Measurements from ENCODE around the gene NDUFB6. TPM values are rescaled to one million over a fixed set of nuclear protein-coding genes. Genes with fewer than 3 reads are reported as not detected.

NDUFB6 gene
- total RNA-seq, 1 donor from 2014 or later = 28.0 TPM

DNA sequence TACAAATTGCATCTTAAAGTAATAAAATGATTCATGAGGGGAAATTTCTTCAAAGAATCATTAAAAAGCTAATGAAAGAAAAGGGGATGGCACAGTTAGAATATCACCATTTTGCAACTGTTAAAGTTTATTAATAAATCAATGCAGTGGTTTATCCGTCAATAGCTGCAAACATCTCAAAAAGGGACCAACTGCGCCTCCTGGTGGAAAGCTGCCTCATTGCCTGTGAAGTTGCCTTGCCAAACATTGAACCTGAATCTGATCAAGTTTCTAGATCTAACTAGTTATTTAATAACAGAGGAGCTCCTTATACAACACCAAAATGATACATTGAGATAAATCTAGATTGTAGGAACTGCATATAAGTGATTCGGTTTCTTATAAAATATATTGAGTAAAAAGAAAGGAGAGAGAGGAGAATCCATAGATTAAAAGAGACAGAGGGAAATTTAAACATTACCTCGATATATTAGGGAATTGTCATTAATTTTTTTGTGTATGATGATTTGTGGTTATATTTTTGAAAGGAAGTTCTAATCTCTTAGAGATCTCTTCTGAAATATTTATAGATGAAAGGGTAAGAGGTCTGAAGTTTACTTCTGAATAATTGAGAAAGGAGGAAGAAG is 6.9 kb upstream of the NDUFB6 start:
- no peaks in the 10 kb centered on the region for H3K9me3 ChIP-seq
- TF ChIP-seq POLR2A (IDR thresholded peaks at IDR 0.05) (no peak), POLR2AphosphoS5 (IDR thresholded peaks at IDR 0.05; ENCODE audit: insufficient read depth in 1 of 2, low read depth in 1 of 2) (peak in 1 of 2 donors; percentile 10)
- TF ChIP-seq, protein P1, sequence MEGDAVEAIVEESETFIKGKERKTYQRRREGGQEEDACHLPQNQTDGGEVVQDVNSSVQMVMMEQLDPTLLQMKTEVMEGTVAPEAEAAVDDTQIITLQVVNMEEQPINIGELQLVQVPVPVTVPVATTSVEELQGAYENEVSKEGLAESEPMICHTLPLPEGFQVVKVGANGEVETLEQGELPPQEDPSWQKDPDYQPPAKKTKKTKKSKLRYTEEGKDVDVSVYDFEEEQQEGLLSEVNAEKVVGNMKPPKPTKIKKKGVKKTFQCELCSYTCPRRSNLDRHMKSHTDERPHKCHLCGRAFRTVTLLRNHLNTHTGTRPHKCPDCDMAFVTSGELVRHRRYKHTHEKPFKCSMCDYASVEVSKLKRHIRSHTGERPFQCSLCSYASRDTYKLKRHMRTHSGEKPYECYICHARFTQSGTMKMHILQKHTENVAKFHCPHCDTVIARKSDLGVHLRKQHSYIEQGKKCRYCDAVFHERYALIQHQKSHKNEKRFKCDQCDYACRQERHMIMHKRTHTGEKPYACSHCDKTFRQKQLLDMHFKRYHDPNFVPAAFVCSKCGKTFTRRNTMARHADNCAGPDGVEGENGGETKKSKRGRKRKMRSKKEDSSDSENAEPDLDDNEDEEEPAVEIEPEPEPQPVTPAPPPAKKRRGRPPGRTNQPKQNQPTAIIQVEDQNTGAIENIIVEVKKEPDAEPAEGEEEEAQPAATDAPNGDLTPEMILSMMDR (IDR thresholded peaks at IDR 0.05) = peak; percentile 87 to 93 (median 88)
- H3K27ac ChIP-seq = no peak overlapping the region
- H3K27me3 ChIP-seq = no peaks in the 10 kb centered on the region
- intact Hi-C loops (cut with DNase I) = loop anchor here (5.0 to 10.0 kb wide), 2 partner anchors 208 to 415 kb away; no protein-coding TSS in a partner anchor
- no peak overlapping the region for H3K4me3 ChIP-seq
- DNase-seq (ENCODE audit: extremely low spot score in 2 of 2) = no peak
- no peaks in the 10 kb centered on the region for H3K4me1 ChIP-seq
- no peaks in the 10 kb centered on the region for H3K36me3 ChIP-seq

DNA sequence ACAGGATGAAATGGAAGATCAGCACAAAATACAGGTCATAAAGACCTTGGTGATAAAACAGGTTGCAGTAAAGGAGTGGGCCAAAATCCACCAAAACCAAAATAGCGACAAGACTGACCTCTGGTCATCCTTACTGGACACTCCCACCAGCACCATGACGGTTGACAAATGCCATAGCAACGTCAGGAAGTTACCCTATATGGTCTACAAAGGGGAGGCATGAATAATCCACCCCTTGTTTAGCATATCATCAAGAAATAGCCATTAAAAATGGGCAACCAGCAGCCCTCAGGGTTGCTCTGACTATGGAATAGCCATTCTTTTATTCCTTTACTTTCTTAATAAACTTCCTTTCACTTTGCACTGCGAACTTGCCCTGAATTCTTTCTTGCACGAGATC is 6.0 kb upstream of the NDUFB6 start:
- H3K4me1 ChIP-seq = no peaks in the 10 kb centered on the region
- DNase-seq (ENCODE audit: extremely low spot score in 2 of 2) = no peak
- H3K9me3 ChIP-seq = no peaks in the 10 kb centered on the region
- H3K27ac ChIP-seq = no peak overlapping the region
- H3K27me3 ChIP-seq = no peaks in the 10 kb centered on the region
- intact Hi-C loops (cut with DNase I) = loop anchor here (5.0 to 10.0 kb wide), 2 partner anchors 207 to 416 kb away; no protein-coding TSS in a partner anchor
- no peak for TF ChIP-seq POLR2A (IDR thresholded peaks at IDR 0.05)
- TF ChIP-seq, protein P1 (IDR thresholded peaks at IDR 0.05) = no peak
- TF ChIP-seq POLR2AphosphoS5 (IDR thresholded peaks at IDR 0.05; ENCODE audit: insufficient read depth in 1 of 2, low read depth in 1 of 2) = no peak
- H3K4me3 ChIP-seq = no peak overlapping the region
- H3K36me3 ChIP-seq = no peaks in the 10 kb centered on the region

DNA sequence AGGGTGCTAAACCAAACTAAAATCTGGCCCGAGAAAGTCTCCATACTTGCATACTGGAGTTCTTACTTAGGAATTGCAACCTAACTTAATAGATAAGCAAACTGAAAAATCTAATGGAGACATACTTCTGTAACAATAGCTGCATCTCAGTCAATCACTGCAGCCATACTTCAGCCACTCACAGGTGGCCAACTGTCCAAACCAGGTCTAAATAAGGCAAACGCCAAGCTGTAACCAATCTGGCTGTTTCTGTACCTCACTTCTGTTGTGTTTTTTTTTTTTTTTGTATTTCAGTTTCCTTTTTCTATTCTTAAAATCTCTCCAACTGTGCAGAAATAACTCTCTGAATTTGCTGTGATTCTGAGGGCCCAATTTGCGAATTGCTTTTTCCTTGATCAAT is 4.4 kb upstream of the NDUFB6 start:
- intact Hi-C loops (cut with DNase I) = loop anchor here (5.0 to 10.0 kb wide), 2 partner anchors 205 to 417 kb away; no protein-coding TSS in a partner anchor

DNA sequence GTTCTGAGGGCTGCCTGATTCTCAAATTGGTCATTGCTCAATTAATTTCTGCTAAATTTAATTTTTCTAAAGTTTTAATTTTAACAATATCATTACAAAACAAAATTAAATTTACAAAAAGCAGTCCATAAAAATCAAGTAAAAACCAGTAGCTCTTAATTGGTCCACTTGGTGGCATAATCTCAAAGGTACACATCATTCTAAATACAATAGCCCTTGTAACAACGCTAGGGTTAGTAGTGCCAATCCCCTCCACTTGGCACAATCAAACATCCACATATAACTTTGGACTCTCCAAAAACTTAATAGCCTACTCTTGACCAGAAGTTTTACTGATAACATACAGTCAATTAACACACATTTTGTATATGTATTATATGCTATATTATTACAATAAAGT is 1.9 kb upstream of the NDUFB6 start:
- intact Hi-C loops (cut with DNase I) = loop anchor here (5.0 to 10.0 kb wide), 2 partner anchors 203 to 420 kb away; no protein-coding TSS in a partner anchor
- Histone ChIP-seq H3K4me1 (peaks cover 24% of the 10 kb centered on the region), H3K4me3 (no peak overlapping the region)

More for the DNA sequence above, 4.4 kb upstream of the NDUFB6 start:
- H3K36me3 ChIP-seq = no peaks in the 10 kb centered on the region
- H3K4me1 ChIP-seq = peaks cover 7% of the 10 kb centered on the region
- no peak for DNase-seq (ENCODE audit: extremely low spot score in 2 of 2)
- H3K27ac ChIP-seq = no peak overlapping the region
- H3K9me3 ChIP-seq = no peaks in the 10 kb centered on the region
- TF ChIP-seq POLR2A (IDR thresholded peaks at IDR 0.05) (no peak), POLR2AphosphoS5 (IDR thresholded peaks at IDR 0.05; ENCODE audit: insufficient read depth in 1 of 2, low read depth in 1 of 2) (no peak)
- TF ChIP-seq, protein P1 (IDR thresholded peaks at IDR 0.05) = no peak
- no peaks in the 10 kb centered on the region for H3K27me3 ChIP-seq
- H3K4me3 ChIP-seq = no peak overlapping the region

More for the DNA sequence above, 1.9 kb upstream of the NDUFB6 start:
- H3K9me3 ChIP-seq = no peaks in the 10 kb centered on the region
- TF ChIP-seq POLR2A (IDR thresholded peaks at IDR 0.05) (no peak), POLR2AphosphoS5 (IDR thresholded peaks at IDR 0.05; ENCODE audit: insufficient read depth in 1 of 2, low read depth in 1 of 2) (no peak)
- TF ChIP-seq, protein P1 (IDR thresholded peaks at IDR 0.05) = no peak
- DNase-seq (ENCODE audit: extremely low spot score in 2 of 2) = no peak
- no peak overlapping the region for H3K27ac ChIP-seq
- no peaks in the 10 kb centered on the region for H3K36me3 ChIP-seq
- no peaks in the 10 kb centered on the region for H3K27me3 ChIP-seq
